ENCODE data around the gene ITGB3BP.

GRCh38 chr1:63559357-63559756, 36.3 kb upstream of the ITGB3BP start:
- TF ChIP-seq CTCF (IDR thresholded peaks at IDR 0.05; ENCODE audit: low read depth, low read length, poor library complexity, severe bottlenecking) (no peak), EZH2phosphoT487 (IDR thresholded peaks at IDR 0.05; ENCODE audit: borderline replicate concordance, low read length) (no peak)

All from DOHH2 (cell line).